HL-60 (cell line): ENCODE data around the gene DAAM2.

Source experiments
- DNase-seq, 2 experiments: peaks; one replicate each; pipeline ENCODE4 v3.0.0-alpha.2; 2010 to 2020; ENCODE audit warnings: low read depth in 1 of 2, low spot score in 1 of 2
- H3K27ac ChIP-seq: fragments of 250-450 bp; sonication (Bioruptor Pico); replicated peaks from 2 replicates; pipeline ENCODE4 v1.5.1; 2020; ENCODE audit warnings: mild to moderate bottlenecking, moderate library complexity
- H3K27me3 ChIP-seq: fragments of 250-450 bp; sonication (Bioruptor Pico); 2 replicates; pipeline ENCODE4 v1.5.1; 2021; ENCODE audit warnings: mild to moderate bottlenecking, moderate library complexity; ENCODE audit not compliant: insufficient read depth, poor library complexity, severe bottlenecking
- H3K4me3 ChIP-seq: replicated peaks from 2 replicates; pipeline ENCODE4 v1.5.1; 2011; ENCODE audit warnings: mild to moderate bottlenecking, control low read depth, low read length; ENCODE audit not compliant: insufficient read depth
- GABPA ChIP-seq: IDR thresholded peaks from 2 replicates; pipeline ENCODE4 v1.6.1; 2012; ENCODE audit warnings: low read depth
- POLR2AphosphoS5 ChIP-seq: IDR thresholded peaks from 2 replicates; pipeline ENCODE4 v1.6.1; 2012; ENCODE audit warnings: low read depth
- SPI1 ChIP-seq: IDR thresholded peaks from 2 replicates; pipeline ENCODE4 v1.6.1; 2012; ENCODE audit warnings: low read depth, mild to moderate bottlenecking, borderline replicate concordance
- TF ChIP-seq, protein P1 (sequence below): IDR thresholded peaks from one replicate; pipeline ENCODE4 v1.5.1; 2011; ENCODE audit warnings: low read length, control low read depth, inconsistent platforms; ENCODE audit not compliant: insufficient read depth
- TF ChIP-seq, protein P2 (sequence below): IDR thresholded peaks from 2 replicates; pipeline ENCODE4 v1.6.1; 2012; ENCODE audit warnings: low read depth; ENCODE audit not compliant: insufficient replicate concordance

DAAM2 gene

DNA sequence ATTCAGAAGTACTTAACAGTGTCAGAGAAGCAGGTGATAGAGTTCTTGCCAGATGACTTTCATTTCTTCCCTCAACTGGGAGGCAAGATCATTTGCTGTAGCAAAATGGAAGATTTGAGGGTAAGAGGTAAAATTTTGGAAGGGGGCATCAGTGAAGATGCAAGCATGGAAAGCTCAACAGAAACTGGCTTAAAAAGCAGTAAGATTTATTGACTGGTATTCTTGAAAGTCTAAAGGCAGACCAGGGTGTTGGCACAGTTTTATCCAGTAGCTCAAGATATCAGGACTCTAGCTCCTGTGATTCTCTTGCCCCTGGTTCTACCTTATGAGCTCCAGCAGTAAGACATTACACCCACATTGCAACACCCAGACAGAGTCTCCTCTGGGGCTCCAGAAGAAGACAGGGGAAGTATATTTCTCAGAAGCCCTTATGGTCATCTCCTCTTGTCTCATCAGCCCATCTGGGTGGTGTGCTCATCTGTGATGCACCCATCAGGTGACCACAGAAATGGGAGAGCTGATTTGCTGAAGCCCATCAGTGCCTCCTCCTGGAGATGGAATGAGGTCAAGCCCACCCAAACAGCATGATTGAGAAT lies 158.0 kb downstream of the DAAM2 start:
- no peak overlapping the region for H3K4me3 ChIP-seq
- TF ChIP-seq POLR2AphosphoS5, result no peak
- TF ChIP-seq GABPA, result no peak
- TF ChIP-seq, protein P1, sequence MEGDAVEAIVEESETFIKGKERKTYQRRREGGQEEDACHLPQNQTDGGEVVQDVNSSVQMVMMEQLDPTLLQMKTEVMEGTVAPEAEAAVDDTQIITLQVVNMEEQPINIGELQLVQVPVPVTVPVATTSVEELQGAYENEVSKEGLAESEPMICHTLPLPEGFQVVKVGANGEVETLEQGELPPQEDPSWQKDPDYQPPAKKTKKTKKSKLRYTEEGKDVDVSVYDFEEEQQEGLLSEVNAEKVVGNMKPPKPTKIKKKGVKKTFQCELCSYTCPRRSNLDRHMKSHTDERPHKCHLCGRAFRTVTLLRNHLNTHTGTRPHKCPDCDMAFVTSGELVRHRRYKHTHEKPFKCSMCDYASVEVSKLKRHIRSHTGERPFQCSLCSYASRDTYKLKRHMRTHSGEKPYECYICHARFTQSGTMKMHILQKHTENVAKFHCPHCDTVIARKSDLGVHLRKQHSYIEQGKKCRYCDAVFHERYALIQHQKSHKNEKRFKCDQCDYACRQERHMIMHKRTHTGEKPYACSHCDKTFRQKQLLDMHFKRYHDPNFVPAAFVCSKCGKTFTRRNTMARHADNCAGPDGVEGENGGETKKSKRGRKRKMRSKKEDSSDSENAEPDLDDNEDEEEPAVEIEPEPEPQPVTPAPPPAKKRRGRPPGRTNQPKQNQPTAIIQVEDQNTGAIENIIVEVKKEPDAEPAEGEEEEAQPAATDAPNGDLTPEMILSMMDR, result no peak
- TF ChIP-seq SPI1, result no peak
- TF ChIP-seq, protein P2, sequence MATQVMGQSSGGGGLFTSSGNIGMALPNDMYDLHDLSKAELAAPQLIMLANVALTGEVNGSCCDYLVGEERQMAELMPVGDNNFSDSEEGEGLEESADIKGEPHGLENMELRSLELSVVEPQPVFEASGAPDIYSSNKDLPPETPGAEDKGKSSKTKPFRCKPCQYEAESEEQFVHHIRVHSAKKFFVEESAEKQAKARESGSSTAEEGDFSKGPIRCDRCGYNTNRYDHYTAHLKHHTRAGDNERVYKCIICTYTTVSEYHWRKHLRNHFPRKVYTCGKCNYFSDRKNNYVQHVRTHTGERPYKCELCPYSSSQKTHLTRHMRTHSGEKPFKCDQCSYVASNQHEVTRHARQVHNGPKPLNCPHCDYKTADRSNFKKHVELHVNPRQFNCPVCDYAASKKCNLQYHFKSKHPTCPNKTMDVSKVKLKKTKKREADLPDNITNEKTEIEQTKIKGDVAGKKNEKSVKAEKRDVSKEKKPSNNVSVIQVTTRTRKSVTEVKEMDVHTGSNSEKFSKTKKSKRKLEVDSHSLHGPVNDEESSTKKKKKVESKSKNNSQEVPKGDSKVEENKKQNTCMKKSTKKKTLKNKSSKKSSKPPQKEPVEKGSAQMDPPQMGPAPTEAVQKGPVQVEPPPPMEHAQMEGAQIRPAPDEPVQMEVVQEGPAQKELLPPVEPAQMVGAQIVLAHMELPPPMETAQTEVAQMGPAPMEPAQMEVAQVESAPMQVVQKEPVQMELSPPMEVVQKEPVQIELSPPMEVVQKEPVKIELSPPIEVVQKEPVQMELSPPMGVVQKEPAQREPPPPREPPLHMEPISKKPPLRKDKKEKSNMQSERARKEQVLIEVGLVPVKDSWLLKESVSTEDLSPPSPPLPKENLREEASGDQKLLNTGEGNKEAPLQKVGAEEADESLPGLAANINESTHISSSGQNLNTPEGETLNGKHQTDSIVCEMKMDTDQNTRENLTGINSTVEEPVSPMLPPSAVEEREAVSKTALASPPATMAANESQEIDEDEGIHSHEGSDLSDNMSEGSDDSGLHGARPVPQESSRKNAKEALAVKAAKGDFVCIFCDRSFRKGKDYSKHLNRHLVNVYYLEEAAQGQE, result no peak
- no peaks in the 10 kb centered on the region for H3K27me3 ChIP-seq
- DNase-seq, result no peak
- H3K27ac ChIP-seq, result no peak overlapping the region

DNA sequence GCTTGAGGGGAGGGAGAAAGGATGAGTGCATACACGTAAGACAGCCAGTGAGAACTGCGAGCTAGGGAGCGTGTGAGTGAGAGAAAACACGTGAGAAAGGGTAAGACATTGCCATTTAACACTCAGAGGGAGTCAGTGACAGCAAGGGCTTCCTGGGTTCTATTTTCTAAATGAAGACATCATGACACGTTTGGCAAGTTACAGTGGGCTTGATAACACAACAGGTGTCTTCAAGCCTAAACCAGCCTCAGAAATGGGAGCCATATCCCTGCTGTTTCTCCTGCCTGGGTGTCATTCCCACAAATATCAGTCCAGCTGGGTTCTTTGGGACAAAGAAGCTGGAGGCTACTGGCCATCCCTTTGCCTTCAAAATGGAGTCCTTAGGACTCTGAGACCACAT lies 159.0 kb downstream of the DAAM2 start:
- H3K27ac ChIP-seq, result no peak overlapping the region
- TF ChIP-seq, protein P1, result no peak
- TF ChIP-seq GABPA, result no peak
- TF ChIP-seq, protein P2, result no peak
- no peak for TF ChIP-seq SPI1
- TF ChIP-seq POLR2AphosphoS5, result no peak
- no peaks in the 10 kb centered on the region for H3K27me3 ChIP-seq
- H3K4me3 ChIP-seq, result no peak overlapping the region
- DNase-seq, result no peak

DNA sequence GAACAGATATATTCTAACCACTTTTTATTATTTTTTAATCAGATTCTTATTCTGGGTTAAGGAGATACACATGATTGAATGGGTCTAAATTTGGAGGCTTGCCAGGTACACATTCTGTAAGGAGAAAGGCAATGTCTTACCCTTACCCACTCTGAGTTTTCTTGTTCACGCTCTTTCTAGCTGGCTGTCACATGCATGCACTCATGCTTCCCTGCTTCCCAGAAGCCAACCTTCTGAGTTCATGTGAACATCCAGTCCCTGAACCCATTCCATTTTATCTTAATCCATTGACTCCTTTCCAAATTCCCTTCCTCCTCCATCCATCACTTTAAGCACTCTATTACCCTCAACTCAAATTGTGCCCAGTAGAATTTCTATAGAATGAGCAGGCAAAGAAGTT lies 159.5 kb downstream of the DAAM2 start:
- H3K27me3 ChIP-seq, result no peaks in the 10 kb centered on the region
- H3K4me3 ChIP-seq, result no peak overlapping the region
- no peak overlapping the region for H3K27ac ChIP-seq
- DNase-seq, result no peak
- TF ChIP-seq GABPA (no peak), POLR2AphosphoS5 (no peak), SPI1 (no peak)
- TF ChIP-seq, protein P2, result no peak
- TF ChIP-seq, protein P1, result no peak
